Renal pelvis (tissue), 4 donors: ENCODE results near the gene ITGA2. TPM values are rescaled to one million over a fixed set of nuclear protein-coding genes. Genes with fewer than 3 reads are reported as not detected.
"Not testable (repeated sequence)": the region's sequence is repeated elsewhere in the genome, so short reads cannot be mapped to it uniquely, and the experiment has no call there.

Experiments
- DNase-seq: peaks from one replicate; pipeline ENCODE4 v3.0.0-alpha.2; 2013
- polyA plus RNA-seq, 3 donors: library from polyadenylated mRNA; unstranded; fragments of 120-200 nt; gene quantifications; one replicate each; pipeline ENCODE4 v1.2.1, GENCODE V29; 2013; ENCODE audit not compliant: insufficient read length in 3 of 3

ITGA2 gene
- polyA plus RNA-seq, 3 donors: 22.8 to 32.2 (median 23.9) TPM

DNA sequence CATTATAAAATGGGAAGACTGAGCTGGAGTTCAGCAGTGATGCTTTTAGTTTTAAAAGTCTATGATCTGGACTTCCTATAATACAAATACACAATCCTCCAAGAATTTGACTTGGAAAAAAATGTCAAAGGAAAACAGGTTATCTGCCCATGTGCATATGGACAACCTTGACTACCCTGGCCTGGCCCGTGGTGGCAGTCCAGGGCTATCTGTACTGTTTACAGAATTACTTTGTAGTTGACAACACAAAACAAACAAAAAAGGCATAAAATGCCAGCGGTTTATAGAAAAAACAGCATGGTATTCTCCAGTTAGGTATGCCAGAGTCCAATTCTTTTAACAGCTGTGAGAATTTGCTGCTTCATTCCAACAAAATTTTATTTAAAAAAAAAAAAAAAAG lies 103.1 kb downstream of the ITGA2 start:
- DNase-seq: no peak

DNA sequence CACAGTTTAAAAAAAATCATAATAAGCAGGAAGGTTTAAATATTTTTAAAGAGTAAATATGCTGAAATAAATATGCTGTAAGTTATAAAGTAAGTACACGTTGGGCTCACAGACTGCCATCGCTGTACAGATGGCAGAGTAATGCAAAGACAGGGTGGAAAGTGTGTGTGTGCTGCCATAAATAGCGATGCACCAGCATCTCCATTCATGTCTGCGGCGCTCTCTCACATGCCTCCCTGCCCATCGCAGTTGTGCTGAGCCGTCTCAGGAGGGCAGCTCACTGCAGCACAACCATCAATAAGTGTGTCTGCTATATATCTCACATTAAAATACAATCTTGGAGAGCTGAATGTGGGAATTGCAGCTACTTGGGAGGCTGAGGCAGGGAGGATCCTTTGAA lies 106.1 kb downstream of the ITGA2 start:
- no peak for DNase-seq

DNA sequence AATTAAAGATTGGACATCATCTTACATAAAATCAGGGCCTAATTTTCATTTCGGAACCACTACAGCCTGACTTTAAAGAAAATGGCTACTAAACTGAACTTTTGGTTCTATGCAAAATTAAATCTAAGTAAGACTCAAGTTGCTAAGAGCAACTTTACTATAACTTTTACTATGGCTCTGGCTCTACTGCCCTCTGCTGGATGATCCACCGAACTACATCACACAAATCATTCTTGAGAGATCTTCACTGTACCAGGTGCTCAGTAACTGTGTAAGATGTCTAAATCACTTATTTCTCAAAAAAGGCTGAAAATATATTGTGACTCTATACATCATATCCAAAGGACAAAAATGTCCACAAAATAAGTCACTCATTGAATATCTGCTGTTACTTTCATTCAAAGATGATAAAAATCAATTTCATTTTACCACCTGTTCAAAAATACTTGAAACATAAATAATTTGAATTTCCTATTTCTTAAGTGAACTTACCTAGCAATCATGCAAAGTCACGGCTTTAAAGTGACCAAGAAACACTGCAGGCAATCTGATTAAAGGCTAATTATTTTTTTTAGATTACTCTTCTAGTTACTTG lies 106.9 kb downstream of the ITGA2 start:
- DNase-seq: peak; percentile 54

DNA sequence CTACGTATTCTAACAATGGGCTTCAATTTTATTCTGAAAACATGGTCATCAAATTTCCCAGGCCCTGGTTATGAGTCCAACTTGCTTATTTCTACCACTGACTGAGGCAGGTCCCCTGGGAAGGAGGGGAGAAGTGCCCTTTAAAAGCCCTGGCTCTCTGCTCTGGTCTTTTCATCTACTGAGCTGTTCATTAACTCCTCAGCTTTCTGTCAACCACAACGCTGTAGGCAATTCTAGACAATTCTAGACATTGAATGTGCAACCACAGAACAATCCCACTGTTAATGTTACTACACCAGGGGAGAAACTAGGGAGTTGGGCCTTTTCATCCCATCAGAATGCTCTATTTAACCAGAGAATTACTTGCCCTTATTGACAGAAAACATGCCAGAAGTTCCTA lies 110.4 kb downstream of the ITGA2 start:
- DNase-seq: peak; percentile 14

DNA sequence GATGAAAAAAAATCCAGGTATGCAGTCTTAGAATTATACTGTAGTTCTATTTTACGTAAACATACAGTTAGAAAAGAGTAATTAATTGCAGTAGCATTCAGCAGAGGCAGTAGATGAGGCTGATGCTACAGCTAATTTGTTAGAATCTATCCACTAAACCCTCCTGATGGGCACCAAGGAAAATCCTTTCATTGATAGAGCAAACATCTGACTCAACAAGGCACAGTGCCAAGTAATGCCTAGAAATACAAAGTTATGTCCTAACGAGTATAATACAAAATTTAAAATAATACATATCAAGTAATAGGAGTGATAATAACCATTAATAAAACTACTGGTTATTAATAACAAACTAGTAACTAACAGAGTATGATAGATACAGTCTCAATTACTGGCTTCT lies 111.5 kb downstream of the ITGA2 start:
- no peak for DNase-seq

DNA sequence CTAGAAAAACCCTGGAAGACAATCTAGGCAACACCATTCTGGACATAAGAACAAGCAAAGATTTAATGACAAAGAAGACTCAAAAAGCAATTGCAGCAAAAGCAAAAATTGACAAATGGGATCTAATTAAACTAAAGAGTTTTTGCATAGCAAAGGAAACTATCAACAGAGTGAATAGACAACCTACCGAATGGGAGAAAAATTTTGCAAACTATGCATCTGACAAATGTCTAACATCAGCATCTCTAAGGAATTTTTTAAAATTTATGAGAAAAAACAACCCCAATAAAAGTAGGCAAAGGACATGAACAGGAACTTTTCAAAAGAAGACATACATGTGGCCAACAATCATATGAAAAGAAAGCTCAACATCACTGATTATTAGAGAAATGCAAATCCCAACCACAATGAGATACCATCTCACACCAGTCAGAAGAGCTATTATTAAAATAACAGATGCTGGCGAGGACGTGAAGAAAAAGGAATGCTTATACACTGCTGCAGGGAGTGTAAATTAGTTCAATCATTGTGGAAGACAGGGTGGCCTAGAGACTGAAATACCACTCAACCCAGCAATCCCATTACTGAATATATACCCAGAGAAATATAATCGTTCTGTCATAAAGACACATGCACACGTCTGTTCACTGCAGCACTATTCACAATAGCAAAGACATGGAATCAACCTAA lies 116.6 kb downstream of the ITGA2 start:
- DNase-seq: no peak

DNA sequence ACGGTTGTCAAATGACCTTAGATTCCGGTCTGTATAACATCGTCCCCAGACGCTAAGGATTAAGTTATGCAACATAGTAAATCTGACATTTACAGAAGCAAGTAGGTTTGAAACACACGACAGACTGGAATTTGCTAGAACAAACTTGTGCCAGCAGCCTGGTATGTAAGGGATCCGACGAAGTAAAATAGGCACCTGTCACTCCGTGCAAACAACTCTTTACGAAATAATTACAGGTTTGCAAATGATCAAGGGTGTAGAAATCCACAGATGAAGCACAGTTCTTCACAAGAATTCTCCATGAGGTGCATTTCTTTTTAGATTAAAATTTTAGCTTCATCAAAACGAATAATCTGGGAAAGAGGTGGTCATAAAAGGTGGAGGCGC lies 119.9 kb downstream of the ITGA2 start:
- no peak for DNase-seq

DNA sequence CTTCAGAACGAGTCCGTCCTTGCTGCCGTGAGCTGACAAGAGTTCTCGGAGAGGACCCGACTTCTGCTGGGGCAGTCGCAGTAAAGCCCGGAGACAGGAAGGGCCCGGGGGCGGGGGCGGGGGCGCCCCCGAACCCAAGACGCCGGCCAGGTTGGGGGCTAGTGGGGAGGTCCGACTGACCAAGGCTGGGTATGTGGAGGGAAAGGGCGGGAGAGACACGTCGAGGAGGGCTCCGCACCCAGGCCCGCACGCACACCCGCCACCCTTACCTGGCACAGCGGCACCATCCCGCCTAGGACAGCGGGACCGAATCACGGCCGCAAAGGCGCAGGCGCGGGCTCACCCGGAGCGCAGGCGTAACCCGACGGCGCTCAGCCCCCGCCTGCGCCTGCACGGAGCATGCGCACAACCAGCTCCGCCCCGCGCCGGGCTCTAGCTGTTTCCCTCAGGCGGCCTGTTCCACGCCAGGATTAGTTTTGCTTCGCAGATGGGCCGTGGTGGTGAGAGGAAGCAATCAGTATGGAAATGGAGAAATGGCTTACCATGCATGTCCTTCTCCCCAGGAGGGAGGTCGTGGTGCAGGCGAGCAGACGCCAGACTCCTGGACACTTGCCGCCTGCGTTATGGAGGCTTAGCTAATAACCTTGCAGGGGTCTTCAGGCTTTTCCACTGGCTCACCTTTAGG lies 120.4 kb downstream of the ITGA2 start, which contains the start of gene MOCS2:
TSS of gene MOCS2 (minus strand) at position 315 of the 685 bp plus-strand sequence. CDS start 2,583 bp downstream, outside the sequence.
- peak; percentile 90 for DNase-seq

DNA sequence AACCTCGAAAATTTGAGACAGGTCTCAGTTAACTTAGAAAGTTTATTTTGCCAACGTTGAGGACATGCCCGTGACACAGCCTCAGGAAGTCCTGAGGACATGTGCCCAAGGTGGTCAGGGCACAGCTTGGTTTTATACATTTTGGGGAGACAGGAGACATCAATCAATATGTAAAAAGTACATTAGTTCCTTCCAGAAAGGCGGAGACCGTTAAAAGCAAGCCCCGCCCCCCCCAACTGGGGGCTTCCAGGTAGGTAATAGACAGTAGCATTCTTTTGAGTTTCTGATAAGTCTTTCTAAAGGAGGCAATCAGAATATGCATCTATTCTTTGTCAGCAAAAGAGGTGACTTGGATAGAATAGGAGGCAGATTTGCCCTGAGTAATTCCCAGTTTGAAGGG lies 121.0 kb downstream of the ITGA2 start:
- DNase-seq: no peak

DNA sequence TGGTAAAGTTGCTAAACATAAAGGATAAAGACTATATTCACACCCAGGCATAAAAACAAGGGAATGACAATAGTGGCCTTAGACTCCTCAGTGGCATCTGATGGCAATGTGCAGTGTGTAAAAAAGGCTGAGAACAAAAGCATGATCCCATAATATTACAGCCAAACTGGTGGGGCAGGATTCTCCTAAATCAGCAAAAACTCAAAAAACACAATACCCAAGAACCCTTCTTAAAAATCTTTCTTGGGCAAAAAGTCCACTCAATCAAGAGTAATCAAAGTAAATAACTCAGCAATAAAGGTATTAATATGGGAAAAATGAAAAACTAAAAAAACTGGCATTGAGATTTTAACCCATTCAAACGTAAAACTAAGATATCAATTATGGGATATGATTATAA lies 122.0 kb downstream of the ITGA2 start:
- no peak for DNase-seq

DNA sequence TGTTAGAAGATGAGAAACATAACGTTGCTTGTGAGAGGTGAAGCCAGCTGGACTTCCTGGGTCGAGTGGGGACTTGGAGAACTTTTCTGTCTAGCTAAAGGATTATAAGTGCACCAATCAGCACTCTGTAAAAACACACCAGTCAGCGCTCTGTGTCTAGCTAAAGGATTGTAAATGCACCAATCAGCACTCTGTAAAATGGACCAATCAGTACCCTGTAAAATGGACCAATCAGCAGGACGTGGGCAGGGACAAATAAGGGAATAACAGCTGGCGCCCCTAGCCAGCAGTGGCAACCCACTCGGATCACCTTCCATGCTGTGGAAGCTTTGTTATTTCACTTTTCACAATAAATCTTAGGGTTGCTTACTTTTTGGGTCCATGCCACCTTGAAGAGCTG lies 123.2 kb downstream of the ITGA2 start:
- DNase-seq: not testable (repeated sequence)

DNA sequence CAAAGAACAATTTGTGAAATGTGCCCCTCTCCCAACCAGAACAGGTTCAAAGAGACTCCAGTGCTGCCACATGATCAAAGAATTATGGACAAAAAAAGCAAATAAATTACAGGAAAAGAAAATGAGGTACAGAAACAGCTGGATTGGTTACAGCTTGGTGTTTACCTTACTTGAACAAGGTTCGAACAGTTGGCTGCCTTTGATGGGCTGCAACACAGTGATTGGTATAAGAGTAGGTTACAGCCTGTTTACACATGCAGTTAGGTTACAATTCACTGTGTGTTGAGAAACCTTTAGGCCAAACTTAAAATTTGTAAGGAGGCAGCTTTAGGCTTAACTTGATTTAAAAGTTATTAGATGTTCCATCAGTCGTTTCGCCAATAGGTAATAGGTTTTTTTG lies 123.8 kb downstream of the ITGA2 start:
- DNase-seq: no peak

DNA sequence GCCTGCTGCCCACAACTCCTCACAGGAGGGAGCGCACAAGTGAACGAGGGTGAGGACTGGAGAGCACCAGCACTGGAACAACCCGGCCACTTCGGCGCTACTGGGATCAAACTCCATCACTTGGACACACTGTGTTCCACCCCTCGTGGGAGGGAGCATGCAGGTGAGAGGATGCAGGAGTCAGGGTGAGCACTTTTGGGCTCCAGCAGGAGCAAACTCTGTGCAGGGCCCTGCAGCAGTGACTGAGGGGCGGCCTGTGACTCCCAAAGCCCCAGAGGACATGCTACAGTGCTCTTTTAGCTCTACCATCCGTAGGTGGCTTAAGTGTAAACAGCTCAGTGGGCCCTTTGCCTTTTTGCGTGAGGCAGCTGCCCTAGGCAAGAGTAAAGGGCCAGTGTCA lies 124.8 kb downstream of the ITGA2 start:
- no peak for DNase-seq

DNA sequence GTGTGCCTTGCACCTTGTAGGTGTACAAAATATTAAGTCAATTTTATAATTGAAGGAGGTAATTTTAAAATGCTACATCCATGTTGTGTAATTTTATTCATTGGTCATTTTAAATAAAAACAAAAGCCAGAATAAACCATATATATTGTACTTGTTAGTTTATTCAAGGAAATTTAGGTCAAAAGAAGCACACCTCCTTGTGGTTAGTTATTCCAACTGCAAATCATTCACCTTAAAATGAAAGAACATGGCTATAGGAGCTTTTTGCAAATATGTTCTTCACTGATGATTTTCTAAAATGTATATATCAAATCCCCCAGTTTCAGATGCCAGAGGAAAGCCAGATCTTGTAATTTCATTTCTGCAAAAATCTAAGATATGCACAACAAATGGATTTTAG lies 125.8 kb downstream of the ITGA2 start:
- DNase-seq: no peak

DNA sequence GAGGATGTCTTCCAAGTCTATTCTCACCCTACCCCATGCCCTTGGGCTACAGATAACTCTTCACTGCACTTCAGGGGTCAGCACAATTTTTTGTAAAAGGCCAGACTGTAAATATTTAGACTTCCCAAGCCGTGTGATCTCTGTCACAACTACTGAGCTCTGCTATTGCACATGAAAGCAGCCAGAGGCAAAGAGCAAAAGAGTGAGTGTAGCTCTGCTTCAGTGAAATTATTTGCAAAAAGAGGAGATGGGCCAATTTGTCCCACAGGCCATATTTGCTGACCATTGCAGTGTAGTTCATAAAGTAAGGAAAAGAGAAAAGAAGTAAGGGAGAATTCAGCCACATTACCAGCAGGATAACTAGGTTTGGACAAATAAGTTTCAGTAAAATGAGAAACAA lies 127.4 kb downstream of the ITGA2 start:
- DNase-seq: no peak

DNA sequence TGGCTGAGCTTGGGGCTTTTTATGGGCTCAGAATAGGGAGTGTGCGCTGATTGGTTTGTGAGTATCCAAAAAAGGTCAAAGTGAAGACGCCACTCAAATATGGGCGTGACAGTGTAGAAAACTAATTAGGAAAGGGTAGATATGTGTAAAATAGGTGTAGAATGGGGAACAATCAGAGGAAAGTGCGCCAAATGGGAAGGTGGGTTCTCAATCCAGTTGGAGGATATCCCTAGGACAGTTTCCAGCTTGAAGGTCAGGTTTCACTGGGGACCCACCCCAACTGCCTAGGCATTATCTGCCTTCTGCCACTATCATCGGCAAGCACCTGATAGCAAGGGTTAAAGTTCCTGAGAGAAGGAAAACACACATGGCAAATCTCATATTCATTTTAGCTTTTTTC lies 129.7 kb downstream of the ITGA2 start:
- no peak for DNase-seq

DNA sequence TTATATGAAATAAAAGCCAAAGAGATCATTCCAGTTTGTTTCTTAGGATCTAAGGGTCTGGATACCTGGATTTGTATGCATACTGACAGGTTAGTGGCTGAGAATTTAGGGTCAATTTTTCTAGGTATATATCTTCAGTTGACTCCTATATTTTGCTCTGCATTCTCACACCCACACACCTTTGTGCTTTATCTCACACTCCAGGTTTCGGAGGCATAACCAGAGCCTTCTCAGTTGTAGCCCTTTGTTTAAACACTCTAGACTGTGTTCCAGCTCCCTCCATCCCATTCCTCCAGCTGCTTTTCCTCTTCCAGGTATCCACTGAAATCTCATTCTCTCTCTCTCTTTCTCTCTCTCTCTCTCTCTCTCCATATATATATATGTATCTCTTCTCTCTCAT lies 131.0 kb downstream of the ITGA2 start:
- no peak for DNase-seq

DNA sequence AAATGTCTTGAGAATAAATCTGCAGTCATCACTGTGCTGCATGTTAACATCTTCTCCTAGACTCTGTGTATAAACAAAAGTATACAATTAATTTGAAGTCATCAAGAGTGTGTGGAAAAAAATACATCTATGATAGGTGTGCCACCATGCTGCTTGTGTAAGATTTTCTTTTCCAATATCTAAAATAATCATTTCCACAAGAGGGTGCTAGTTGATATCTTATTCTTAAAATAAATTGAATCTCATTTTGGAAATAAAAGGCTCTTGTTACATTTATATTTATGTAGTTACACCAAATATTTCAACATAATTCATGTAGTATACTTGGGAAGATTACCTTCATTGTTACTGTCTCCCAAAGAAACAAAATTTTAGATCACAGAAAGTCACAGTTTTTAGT lies 134.6 kb downstream of the ITGA2 start:
- no peak for DNase-seq

DNA sequence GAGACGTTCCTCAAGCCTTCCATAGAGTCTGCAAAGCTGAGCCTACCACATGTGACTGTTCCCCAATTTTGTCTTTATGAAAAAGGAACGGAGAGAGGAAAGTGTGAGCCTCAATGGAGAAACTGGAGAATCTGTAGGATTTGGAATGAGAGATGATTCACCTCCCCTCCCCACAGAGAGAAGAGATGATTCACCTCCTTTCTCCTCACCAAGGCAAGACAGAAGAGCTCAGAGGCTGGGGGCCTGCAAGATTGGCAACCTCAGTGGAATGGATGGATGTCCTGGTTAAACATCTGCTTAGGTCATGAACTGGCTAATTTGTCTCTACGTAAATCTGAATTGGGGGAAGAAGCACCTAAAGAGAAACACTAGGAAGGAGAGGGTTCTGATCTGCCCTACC lies 137.4 kb downstream of the ITGA2 start:
- no peak for DNase-seq

DNA sequence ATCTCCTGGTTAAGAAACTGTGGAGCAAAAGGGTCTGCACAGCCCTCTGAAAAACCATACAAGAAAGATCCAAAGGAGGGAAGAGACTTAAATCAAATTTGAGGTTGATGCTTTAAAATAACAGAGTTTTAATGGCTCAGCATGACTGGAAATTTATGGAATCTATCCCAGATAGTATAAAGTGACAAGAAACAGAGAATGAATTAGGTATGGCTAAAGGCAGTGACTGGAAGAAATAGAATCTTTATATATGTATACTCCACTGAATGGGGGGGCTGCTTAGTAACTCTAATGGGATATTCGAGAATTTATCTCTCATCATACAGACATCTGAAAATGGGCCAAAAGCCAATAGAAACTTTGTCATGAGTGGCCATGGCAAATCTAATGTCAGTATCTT lies 138.0 kb downstream of the ITGA2 start:
- no peak for DNase-seq

DNA sequence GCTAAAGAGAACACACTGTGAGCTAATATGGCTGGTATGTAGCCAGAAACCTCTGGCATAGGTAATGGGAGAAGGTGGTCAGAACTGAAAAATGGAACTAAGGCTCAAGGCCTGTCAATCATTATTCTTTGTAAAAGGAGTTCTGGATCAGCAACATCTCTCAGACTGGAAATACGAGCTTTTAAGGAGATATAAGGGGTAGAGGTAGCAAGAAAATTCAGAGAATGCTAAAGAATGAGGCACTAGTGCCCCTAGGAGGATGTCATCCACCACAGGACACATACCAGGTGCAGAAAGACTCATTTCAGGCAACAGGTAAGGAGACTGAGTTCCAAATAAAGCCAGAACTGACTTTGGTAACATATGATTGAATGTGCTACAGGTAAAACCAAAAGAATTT lies 139.3 kb downstream of the ITGA2 start:
- no peak for DNase-seq

DNA sequence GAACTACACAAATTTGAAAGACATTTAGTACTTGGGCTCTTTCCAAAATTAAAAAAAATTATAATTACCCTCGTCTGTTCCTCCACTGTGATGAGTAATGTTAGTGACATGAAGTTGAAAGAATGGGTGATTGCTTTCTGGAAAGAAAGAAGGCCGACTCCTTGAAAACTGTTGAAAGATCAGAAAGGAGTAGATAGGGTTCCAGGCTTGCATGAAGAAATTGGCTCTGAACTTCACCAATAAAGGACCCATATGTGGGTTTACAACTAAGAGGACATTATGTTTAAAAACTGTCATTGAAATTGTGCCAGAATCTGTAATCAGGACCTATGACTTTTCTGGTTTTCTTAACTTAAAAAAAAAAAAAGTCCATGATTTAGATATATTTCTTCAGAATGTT lies 141.1 kb downstream of the ITGA2 start:
- no peak for DNase-seq

DNA sequence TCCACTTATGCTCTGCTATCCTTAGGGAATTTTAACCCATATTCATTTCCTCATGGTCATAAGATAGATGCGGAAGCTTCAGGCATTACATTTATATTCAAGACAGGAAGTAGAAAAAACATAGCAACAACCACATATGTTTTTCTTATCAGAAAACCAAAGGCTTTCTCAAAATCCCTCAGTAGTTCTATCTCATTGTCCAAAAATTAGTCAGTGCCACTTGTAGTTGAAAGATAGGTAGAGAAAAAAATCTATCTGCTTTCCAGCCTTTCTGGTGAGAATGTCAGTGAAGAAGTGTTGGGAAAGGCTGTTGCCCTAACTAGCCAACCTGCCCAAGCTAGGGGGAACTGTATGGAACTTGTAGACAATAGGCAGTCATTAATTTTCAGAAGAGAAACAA lies 143.9 kb downstream of the ITGA2 start:
- DNase-seq: no peak
